ENCODE results near the gene COG1. TPM values are rescaled to one million over a fixed set of nuclear protein-coding genes. Genes with fewer than 3 reads are reported as not detected.

COG1 gene
- polyA plus RNA-seq, 1 of the 3 experiments (the other 2 are of a cell fraction): 52.8 TPM

- 2% methylated on average over 47 of the region's 48 CpGs for WGBS (ENCODE audit: low lambda C conversion rate)
- peak overlapping the region; percentile 97 to 98 for H3K4me3 ChIP-seq (ENCODE audit: low read depth in 2 of 2, low read length in 1 of 2)
- no peaks in the 10 kb centered on the region for H3K27me3 ChIP-seq (ENCODE audit: insufficient read depth)
- H3K4me2 ChIP-seq: peak overlapping the region; percentile 78
- no peaks in the 10 kb centered on the region for H3K9me3 ChIP-seq
- no peak for DNase-seq
- H3K4me1 ChIP-seq (ENCODE audit: control insufficient read depth in 1 of 2, insufficient read depth in 2 of 2, low read depth in 1 of 2, low read length in 1 of 2): peaks cover 17 to 27% of the 10 kb centered on the region in 2 experiments; a peak in 3 of 4 replicates
- POLR2A ChIA-PET: interaction anchor here (0.5 to 1.9 kb wide), 10 partner anchors 10 to 801 kb away, joined by 3 to 14 read pairs (median 4); partner anchors contain the start of genes CDC42EP4 and COG1
- H3K9ac ChIP-seq: peak overlapping the region; percentile 82
- peak overlapping the region; percentile 89 for H2AFZ ChIP-seq (ENCODE audit: low read depth)
- peaks cover 18% of the 10 kb centered on the region for H4K20me1 ChIP-seq (ENCODE audit: insufficient read depth)
- H3K27ac ChIP-seq (ENCODE audit: low read depth in 2 of 2, low read length in 1 of 2): peak overlapping the region; percentile 59 to 87
- H3K9me2 ChIP-seq: no peaks in the 10 kb centered on the region
- TF ChIP-seq MAX (IDR thresholded peaks at IDR 0.05; ENCODE audit: low read depth) (0 out of 2 replicates have a peak, but pooled peaks have one; percentile 43), SIN3A (IDR thresholded peaks at IDR 0.05; ENCODE audit: borderline replicate concordance, low read depth, low read length) (peak; percentile 19; the same call in 1 of the 2 replicates), FOXM1 (IDR thresholded peaks at IDR 0.05; ENCODE audit: low read depth) (no peak), FOXJ3 (CRISPR knock-in tag; IDR thresholded peaks at IDR 0.05) (no peak), MXI1 (IDR thresholded peaks at IDR 0.05; ENCODE audit: low read depth, low read length) (peak; percentile 40; the same call in 1 of the 2 replicates)
- peaks cover 18% of the 10 kb centered on the region for H3F3A ChIP-seq (replicated peaks; ENCODE audit: insufficient read depth)
- peaks cover 21 to 24% of the 10 kb centered on the region in 2 experiments for H3K36me3 ChIP-seq (replicated peaks in 1 of 2; ENCODE audit: control insufficient read depth in 1 of 2, insufficient read depth in 2 of 2, low read length in 1 of 2)
- H3K79me2 ChIP-seq (ENCODE audit: insufficient read depth): peaks cover 85% of the 10 kb centered on the region
- CTCF ChIA-PET: interaction anchor here (1.0 to 3.7 kb wide), 17 partner anchors 11 to 676 kb away, joined by 3 to 18 read pairs (median 8); partner anchors contain the start of gene COG1
These were observed 39.9 kb downstream of the COG1 start for GRCh38 chr17:73232587-73233373.

- no peak overlapping the region for H3K4me2 ChIP-seq
- H3K79me2 ChIP-seq (ENCODE audit: insufficient read depth): peaks cover 81% of the 10 kb centered on the region
- peaks cover 0 to 21% of the 10 kb centered on the region in 2 experiments; a peak in 2 of 4 replicates for H3K4me1 ChIP-seq (ENCODE audit: control insufficient read depth in 1 of 2, insufficient read depth in 2 of 2, low read depth in 1 of 2, low read length in 1 of 2)
- no peaks in the 10 kb centered on the region for H3K27me3 ChIP-seq (ENCODE audit: insufficient read depth)
- H3K9me3 ChIP-seq: no peaks in the 10 kb centered on the region
- POLR2A ChIA-PET: no interaction called here
- H3F3A ChIP-seq (replicated peaks; ENCODE audit: insufficient read depth): no peaks in the 10 kb centered on the region
- H3K9ac ChIP-seq: no peak overlapping the region
- peaks cover 9% of the 10 kb centered on the region; the same call in 1 of the 2 replicates for H4K20me1 ChIP-seq (ENCODE audit: insufficient read depth)
- no peak overlapping the region for H3K4me3 ChIP-seq (ENCODE audit: low read depth in 2 of 2, low read length in 1 of 2)
- 89% methylated on average over 10 of the region's 10 CpGs for WGBS (ENCODE audit: low lambda C conversion rate)
- no peak for DNase-seq
- no peaks in the 10 kb centered on the region for H3K9me2 ChIP-seq
- CTCF ChIA-PET: interaction anchor here (0.8 to 2.8 kb wide), 4 partner anchors 21 to 509 kb away, joined by 3 to 19 read pairs (median 4); no protein-coding TSS in a partner anchor
- H2AFZ ChIP-seq (ENCODE audit: low read depth): no peak overlapping the region
- peaks cover 32 to 36% of the 10 kb centered on the region in 2 experiments for H3K36me3 ChIP-seq (replicated peaks in 1 of 2; ENCODE audit: control insufficient read depth in 1 of 2, insufficient read depth in 2 of 2, low read length in 1 of 2)
- no peak overlapping the region for H3K27ac ChIP-seq (ENCODE audit: low read depth in 2 of 2, low read length in 1 of 2)
- TF ChIP-seq USF2 (IDR thresholded peaks at IDR 0.05; ENCODE audit: borderline replicate concordance, low read depth, low read length): no peak
- no peak for TF ChIP-seq USF1 (IDR thresholded peaks at IDR 0.05; ENCODE audit: borderline replicate concordance, low read depth)
- no peak for TF ChIP-seq MEF2A (IDR thresholded peaks at IDR 0.05; ENCODE audit: borderline replicate concordance, low read depth)
- TF ChIP-seq RAD21 (IDR thresholded peaks at IDR 0.05; ENCODE audit: low read length): no peak
- no peak for TF ChIP-seq NFIC (IDR thresholded peaks at IDR 0.05; ENCODE audit: borderline replicate concordance)
- TF ChIP-seq TEAD4 (IDR thresholded peaks at IDR 0.05; ENCODE audit: borderline replicate concordance, insufficient read depth): no peak
These were observed 41.9 kb downstream of the COG1 start for GRCh38 chr17:73234736-73235135.
